IPS-NIHi11 (cell line): Measurements from ENCODE around the gene NMUR1.

Experiments
- DNase-seq: peaks from one replicate; pipeline ENCODE4 v3.0.0; 2012; ENCODE audit warnings: mixed read lengths, low spot score

The NMUR1 gene

GRCh38 chr2:231525248-231526163 lies 4.7 kb downstream of the NMUR1 start:
- no peak for DNase-seq

DNA sequence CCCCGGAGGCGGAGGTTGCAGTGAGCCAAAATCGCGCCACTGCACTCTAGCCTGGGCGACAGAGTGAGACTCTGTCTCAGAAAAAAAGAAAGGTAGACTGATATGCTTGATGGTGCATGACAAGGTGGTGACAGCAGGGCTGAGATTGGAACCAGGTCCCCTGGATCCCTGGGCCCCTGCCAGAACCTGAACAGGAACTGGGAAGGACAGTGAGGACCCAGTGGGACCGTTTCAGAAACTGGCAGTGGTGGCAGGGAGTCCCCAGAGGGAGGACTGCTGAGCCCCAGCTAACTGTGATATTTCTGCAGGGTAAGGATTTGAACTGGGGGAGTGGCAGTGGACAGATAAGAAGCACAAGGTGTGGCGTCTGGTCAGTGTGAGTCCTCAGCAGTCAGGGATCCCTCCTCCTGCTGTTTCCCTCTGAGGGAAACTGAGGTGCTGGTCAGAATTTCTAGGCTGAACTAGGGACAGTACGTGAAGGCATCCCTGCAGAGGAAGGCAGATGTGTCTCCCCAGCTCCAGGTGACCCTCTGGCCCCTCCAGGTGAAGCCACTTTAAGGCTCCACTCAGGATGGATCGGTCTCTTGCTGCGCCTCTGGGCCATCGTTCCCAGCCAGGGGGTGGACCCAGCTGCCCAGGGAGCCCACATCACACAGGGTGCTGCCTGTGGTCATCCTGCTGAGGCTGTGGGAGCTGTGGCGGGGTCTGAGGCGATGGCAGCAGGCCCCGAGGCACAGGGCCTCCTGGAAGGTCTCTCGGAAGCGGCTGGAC lies 5.6 kb downstream of the NMUR1 start:
- no peak for DNase-seq

DNA sequence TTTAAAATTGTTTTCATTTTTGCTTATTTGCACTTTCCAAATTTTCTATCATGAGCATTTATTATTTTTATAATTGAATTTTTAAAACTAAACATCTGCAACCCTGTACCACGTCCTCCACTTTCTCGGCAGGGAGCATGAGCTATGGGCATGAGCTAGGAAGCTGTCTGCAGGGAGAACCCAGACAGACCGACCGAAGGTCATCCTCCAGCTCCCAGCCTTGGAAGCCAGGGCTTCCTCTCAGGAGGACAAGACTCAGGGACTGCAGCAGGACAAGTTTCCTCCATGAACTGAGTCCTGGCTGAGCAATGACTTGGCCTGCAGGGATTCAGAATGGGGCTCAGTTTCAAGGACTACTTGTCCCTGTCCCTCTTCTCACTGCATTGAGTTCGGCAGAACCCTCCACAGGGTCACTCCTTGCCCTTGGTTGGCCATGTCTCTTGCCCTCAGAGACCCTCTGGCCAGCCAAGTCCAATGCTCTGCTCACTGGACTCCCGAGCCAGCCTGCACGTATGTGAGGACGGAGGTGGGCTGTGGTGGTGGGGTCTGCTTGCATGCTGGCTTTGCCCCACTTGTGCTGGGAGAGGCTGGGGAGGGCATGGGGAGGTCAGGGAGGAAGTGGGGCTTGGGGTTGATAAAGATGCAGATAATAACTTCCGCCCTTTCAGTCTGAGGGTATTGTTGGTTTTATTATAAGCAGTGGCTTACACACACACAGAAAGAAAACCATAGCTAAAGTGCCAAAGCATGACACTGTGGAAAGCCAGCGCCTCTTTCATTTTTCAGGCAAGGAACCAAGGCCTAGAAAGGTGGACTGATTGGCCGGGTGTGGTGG lies 6.6 kb downstream of the NMUR1 start:
- DNase-seq: no peak

- no peak for DNase-seq
These were observed 7.6 kb downstream of the NMUR1 start for GRCh38 chr2:231522418-231523180.

DNA sequence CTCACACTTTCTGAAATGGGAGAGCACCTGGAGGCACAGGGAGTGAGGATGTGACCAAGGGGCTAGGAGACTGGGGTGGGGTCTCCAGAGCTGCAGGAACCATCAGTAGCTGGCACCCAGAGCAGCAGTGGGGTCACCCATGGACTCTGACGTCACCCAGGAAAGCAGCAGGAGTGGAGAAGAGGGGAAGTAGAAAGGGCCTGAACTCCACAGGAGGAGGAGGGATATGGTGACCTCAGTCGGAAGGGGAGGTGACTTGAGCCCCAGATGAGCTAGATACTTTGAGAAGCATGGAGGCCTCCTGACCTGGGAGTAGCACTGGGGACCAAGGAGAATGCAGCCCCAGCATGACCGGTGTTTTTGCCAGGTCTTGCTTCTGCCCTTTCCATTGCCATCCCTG lies 8.8 kb downstream of the NMUR1 start:
- DNase-seq: no peak

DNA sequence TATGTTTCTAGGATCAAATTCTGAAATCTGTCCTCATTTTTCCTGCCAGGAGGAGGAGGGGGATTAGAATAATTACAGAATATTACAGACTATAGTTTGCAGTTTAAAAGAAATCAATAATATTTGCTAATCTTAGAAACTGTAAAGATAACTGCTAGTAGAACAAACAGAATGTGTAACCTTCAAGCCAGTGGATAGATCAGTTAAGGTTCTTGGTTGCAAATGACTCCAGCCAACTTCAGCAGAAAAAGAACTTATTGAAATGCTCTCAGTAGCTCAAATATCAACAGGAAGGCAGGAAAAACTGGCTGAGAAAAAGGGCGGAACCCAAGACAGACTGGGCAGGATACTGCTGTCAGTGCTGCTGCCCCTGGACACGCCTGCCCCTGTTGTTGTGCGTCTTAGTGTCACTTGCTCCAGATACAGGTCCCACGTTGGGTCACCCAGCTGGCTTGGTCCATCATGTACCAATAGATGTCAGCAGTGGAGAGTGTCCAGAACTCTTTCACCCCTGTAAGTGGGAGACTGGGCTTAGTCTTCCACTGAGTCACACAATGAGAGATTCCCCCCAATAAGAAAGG lies 10.2 kb downstream of the NMUR1 start:
- DNase-seq: no peak

DNA sequence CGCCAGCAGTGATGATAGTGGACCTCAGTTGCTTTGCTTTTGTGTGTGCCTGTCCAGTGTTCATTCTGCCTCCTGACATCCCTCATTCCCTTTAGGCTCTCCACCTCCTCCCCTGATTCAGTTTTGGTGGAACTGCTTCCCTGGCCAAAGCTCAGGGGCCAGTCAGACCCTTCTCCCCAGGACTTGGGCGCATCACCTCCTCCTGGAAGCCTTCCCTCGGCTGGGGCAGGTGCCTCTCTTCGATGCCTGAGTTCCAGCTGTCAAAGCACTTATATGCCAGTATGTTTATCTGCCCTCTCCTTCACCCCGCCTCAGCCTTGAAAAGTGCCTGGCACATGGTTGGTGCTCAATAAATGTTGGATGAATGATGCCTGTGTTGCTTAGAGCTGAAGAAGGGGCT lies 11.5 kb downstream of the NMUR1 start:
- DNase-seq: no peak

- no peak for DNase-seq
These were observed 14.6 kb downstream of the NMUR1 start for GRCh38 chr2:231515603-231516002.

GRCh38 chr2:231514951-231515297 lies 15.3 kb downstream of the NMUR1 start:
- no peak for DNase-seq

DNA sequence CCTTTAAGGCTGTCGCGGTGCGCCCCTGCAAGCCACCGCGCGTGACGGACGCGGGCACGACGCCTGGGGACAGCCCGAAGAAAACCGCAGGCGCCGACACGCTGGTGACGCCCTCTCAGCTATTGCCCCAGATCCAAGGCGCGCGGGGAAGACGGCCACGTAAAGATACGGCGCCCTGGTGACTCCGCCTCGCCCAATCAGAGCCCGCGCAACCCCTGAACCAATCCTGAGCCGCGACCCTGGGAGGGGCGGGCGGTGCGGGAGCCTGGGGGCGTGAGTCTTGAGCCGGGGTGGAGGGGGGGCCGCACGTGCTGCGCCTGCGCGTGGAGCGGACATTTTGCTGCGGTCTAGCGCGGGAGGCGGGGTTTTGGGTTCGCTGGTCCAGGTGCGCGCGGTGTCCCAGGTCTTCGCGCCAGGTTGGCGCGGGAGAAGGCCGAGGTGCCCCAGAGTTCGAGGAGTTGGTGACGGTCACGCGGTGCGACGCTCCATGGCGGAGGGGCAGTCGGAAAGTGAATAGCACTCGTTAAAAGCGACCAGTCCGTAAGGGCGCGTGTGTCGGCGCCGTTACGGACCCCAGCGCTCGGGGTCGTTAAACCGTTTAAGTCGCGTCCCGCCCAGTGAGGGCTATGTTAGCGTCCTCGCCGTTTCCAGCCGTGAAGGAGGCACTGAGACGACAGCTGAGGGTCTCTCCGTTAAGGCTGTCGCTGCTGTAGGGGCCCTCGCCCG lies 15.9 kb downstream of the NMUR1 start:
- DNase-seq: peak; percentile 100

GRCh38 chr2:231513746-231514224 lies 16.5 kb downstream of the NMUR1 start:
- DNase-seq: no peak

GRCh38 chr2:231512222-231512621 lies 18.0 kb downstream of the NMUR1 start:
- DNase-seq: no peak

- DNase-seq: no peak
These were observed 26.5 kb downstream of the NMUR1 start for GRCh38 chr2:231503766-231504165.

GRCh38 chr2:231502596-231502995 lies 27.6 kb downstream of the NMUR1 start:
- no peak for DNase-seq

DNA sequence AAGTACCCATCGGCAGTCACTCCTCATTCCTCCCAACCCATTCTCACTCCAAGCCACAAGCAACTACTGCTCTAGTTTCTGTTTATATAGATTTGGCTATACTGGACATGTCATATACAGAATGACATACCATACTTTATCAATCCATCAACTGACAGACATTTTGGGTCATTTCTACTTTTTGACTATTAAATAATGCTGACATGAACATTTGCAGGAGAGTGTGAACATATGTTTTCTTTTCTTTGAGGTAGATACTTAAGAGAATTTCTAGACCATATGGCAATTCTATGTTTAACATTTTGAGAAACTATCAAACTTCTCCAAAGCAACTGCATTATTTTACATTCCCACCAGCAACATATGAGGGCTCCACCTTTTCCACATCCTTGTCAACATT lies 32.6 kb downstream of the NMUR1 start:
- DNase-seq: no peak

DNA sequence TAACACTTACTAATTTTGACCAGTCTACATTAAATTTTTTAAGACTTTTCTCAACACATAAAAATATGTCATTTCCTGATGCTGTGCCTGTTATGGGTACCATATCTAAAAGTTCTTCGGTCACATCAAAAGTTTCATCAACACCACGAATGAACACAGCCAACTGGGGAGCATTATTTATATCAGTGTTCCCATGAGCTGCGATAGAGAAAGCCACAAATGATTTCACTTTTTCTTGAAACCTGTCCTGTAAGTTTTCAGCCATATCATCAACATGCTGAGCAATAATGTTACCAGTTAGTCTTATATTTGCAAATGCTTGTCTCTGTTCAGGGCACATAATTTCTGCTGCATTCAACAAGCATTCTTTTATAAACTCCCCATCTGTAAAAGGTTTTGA lies 35.6 kb downstream of the NMUR1 start:
- DNase-seq: no peak

GRCh38 chr2:231490801-231491200 lies 39.4 kb downstream of the NMUR1 start:
- DNase-seq: no peak

- no peak for DNase-seq
These were observed 40.3 kb downstream of the NMUR1 start for GRCh38 chr2:231489990-231490389.

DNA sequence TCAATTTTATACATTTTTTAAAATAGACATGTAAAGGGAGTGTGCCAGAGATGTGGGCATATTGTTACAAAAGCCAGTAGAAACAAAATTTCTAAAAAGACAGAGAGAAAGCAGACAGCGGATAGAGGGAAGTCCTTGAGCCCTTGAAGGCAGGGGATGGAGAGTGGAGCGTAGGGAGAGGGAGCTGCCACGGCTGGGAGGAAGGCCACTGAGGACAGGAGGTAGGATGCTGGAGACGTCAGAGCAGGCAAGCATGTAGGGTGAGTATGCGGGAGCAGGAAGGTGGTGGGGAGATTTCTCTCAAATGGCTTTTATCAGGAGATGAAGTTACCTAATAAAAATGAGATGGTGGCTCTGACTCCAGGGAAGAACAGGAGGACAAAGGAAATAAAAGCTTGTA lies 41.9 kb downstream of the NMUR1 start:
- no peak for DNase-seq

GRCh38 chr2:231486851-231487596 lies 43.2 kb downstream of the NMUR1 start:
- DNase-seq: no peak
